ENCODE results near the gene WNT2.
"Not testable (repeated sequence)": the region's sequence is repeated elsewhere in the genome, so short reads cannot be mapped to it uniquely, and the experiment has no call there.

Gene WNT2

DNA sequence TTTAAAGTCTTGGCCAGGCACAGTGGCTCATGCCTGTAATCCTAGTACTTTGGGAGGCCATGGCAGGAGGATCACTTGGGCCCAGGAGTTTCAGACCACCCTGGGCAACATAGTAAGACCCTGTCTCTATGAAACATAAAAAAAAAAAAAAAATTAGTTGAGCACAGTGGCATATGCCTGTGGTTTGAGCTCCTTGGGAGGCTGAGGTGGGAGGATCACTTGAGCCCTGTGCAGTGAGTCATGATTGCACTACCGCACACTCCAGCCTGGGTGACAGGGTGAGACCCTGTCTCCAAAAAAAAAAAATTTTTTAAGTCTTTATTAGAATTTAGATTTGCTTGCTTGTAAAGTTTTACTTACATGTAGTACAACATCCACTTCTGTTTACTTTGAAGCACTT lies 14.0 kb downstream of the WNT2 start:
- no peak for DNase-seq (ENCODE audit: low read depth in 2 of 2)

DNA sequence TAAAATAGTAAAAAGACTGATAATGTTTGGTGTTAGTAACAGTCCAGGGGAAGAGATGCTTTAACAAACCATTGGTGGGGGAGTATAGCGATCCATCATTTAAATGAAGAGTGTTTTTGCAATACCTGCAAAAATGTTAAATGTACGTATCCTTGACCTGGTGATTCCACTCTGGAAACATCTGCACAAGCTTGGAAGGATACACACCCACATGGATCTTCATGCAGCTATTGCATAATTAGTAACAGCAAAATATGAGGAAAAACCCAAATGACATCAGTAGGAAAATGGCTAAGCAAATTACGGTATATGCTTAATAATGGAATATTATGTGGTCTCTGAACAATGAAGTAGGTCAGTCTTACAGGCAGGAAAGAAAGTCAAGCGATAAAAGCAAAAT lies 20.5 kb downstream of the WNT2 start:
- DNase-seq (ENCODE audit: low read depth in 2 of 2), result no peak

DNA sequence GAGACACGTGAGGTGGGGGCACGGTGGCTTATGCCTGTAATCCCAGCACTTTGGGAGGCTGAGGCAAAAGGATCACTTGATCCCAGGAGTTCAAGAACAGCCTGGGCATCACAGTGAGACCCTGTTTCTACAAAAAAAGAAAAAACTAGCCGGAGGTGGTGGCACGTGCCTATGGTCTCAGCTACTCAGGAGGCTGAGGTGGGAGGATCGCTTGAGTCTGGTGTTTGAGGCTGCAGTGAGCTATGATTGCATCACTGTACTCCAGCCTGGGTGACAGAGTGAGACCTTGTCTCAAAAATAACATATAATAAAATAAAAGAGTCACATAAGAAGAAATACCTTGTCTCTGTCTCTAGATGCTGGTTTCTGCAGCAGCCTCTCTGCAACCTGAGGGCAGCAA lies 22.4 kb downstream of the WNT2 start:
- DNase-seq (ENCODE audit: low read depth in 2 of 2), result not testable (repeated sequence)

DNA sequence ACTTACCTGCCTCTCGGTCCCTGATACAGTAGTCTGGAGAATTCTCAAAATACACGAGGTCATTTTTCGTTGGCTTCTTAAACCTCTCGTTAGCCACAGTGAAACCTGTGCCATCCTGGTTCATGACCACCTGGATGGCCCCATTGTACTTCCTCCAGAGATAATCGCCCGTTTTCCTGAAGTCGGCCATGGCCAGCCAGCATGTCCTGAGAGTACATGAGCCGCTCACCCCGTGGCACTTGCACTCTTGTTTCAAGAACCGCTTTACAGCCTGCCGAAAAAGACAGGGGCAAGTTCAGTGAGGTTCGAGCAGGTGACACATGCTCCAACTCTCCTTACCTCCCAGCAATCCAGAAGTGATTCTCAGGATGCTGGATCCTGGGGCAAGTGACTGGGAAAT lies 25.3 kb downstream of the WNT2 start:
- no peak for DNase-seq (ENCODE audit: low read depth in 2 of 2)

DNA sequence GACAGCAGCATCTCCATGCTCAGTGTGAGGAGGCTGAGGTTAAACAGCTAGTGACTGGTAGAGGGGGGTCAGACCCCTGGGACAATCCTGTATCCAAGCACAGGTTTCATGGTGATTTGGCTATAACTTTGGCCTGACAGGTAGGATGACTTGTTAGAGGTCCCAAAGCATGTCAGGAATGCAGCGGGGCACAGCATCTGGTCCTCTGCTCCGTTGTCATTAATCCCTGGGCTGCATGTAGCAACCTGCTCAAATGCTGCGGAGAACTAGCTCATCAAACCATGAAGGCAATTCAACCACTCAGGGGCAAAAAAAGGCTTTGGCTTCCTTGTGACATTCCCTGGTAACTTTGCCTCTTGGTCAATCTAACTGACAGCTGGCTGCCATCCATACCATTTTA lies 26.8 kb downstream of the WNT2 start:
- DNase-seq (ENCODE audit: low read depth in 2 of 2), result no peak

DNA sequence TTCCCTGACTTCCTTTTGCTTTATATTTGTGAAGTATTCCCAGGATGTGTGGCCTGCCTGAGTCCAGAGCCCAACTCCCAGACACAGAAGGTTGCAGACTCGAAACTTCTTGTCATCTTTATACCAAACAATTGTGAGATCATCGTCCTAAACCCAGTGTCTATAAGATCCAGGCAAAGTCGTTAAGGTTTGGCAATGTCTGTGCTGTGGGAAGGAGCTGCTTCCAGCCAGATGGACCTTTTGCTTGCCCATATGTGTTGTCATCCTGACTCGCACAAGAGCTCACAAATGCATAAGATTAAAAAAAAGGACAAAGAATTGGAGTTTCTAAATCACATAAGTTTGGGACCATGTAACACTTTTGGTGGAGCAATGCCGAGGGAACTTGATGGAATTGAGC lies 37.0 kb downstream of the WNT2 start:
- no peak for DNase-seq (ENCODE audit: low read depth in 2 of 2)

DNA sequence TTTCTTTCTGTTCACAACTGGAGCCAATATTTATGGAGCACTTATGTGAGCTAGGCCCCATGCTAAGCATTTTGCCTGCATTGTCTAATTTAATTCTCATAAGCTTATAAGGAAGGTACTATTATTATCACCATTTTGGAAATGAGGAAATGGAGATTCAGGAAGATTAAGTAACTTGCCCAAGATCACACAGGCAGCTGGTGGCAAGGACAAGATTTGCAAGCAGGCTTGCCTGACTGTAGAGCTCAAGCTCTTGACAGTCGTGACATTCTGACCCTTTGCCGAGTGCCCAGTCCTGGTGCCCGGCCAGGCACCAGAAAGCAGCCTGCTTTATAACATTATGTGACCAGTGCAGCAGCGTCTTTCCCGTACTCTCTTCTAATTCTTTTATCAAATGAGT lies 38.2 kb downstream of the WNT2 start:
- DNase-seq (ENCODE audit: low read depth in 2 of 2), result no peak

DNA sequence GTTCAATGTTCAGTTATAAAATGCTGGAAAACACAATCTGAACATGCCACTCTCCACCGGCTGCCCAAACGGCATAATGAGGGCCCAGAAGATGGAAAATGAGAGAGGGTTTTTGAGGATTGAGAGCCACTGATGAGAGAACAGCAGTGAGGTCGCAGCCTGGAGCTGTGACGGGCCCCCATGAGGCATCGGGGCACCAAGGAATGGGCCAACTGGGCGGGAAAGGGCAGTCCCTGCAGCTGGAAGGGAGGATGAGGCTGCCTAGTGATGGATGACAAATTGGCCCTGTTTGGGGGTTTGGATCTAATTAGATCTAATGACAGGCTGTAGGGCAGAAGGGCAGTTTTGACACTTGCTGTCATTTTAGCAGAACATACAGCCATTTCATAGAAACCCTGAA lies 39.1 kb downstream of the WNT2 start:
- no peak for DNase-seq (ENCODE audit: low read depth in 2 of 2)

DNA sequence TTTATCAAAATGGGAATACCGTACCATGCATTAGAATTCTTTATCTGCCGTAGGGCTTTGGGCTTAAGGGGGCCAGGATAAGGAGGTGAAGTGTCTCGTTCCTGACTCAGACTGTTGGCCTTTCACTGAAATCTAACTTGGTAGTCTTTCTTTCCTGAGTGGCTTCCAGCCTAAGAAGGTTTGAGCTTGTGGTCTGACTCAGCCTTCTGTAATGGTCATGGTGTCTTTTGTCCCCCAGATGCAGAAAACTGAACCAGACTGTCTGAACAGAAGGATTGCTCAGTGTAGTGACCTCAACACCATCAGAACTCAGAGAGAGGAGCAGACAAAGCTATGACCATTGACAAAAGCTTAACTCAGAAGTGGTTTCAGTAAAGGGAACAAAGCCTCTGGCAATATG lies 39.5 kb downstream of the WNT2 start:
- DNase-seq (ENCODE audit: low read depth in 2 of 2), result no peak

DNA sequence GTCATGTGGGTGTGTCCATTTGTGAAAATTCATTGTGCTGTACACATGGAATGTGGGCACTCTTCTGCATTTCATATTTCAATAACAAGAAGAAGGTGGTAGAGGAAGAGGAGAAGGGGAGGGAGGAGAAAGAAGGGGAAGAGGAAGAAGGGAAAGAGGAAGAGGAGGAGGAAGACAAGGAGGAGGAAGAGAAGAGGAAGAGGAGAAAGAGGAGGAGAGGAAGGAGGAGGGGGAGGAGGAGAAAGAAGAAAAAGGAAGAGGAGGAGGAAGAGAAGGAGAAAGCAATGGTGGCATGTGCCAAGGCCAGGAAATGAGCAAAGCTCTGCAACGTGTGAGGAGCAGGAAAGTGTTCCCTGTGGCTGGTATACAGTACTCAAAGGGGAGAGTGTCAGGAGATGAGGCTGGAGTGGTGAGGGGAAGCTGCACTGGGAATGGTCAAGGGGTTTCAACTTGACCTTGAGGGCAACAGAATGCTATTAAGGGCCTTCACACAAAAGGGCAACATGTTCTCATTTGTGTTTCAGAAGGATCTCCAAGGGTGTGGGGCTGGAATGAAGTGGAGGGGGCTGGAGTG lies 40.5 kb downstream of the WNT2 start:
- DNase-seq (ENCODE audit: low read depth in 2 of 2), result no peak

DNA sequence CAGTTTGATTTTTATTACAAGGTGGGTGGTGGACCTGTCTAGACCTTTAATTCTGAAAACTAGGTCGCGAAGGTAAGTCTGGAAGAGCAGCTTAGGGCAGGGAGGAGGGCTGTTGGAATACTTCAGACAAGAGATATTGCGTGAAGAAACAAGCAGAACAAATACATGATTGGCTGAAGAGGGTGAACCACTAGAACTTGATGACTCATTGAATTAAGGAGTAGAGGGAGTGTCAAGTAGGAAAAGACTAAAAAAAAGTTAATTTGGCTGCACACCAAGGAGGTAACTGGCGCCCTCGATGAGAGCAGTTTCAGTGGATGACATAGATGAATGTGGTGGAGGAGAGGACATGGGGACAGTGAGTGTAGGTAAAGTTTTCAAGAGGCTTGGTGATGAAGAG lies 41.3 kb downstream of the WNT2 start:
- no peak for DNase-seq (ENCODE audit: low read depth in 2 of 2)

DNA sequence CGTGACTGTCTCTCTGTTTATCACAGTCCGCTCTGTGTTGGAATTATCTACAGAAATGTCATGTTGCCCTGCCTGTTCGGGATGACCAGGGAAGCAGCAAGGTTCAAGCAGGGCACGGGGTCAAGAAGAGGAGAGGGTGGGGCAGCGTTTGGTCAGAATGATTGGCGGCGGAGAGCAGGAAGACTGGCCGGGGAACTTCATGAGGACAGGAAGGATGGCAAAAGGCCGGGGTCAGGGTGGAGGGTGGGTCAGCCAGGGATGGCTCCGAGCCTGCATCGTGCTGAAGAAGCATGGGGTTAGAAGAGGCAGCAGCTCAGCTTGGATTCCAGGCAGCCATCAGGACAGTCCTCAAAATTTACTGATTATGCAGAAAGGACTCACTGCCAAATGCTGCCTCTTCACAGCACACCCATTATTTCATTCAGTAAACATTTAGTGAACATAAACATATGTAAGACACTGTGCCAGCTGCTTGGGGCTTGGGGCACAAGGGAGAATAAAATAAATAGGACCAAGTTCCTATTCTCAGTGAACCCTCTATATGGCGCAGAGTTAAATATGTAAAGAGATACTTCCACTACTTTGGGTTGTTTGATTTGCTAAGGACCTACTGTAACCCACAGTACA lies 42.8 kb downstream of the WNT2 start:
- DNase-seq (ENCODE audit: low read depth in 2 of 2), result no peak

DNA sequence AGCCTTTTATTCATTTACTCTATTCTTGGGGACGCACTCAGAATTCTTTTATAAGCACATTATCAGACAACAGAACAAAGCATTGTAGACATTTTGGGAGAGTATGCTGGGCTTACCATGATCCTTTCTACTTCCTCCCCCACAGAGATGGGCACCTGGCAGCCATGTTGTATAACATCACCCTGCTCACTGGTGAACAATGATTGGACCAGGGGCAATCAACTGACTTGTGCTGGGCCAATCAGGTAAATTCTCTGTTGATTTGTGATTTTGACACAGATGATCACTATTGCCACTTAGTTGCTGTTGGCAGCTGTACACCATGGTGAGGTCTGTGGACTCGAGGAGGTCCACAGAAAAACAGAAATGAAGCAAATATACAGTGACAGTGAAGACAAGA lies 43.7 kb downstream of the WNT2 start:
- DNase-seq (ENCODE audit: low read depth in 2 of 2), result no peak

DNA sequence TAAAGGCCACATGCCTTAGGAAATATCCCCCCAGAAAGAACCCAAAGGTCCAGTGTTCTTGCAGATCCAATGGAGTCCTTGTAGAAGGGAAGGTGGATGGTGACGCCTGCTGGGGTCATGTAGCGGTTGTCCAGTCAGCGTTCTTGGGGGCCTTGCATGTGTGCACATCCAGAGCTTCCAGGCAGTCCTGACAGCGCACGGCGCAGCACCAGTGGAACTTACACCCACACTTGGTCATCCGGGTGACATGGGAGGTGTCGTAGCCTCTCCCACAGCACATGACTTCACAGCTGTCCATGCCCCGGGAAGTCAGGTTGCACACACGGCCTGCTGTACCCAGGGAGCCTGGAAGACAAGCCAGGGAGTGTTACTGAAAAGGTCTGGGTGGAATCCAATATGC lies 44.8 kb downstream of the WNT2 start:
- no peak for DNase-seq (ENCODE audit: low read depth in 2 of 2)

DNA sequence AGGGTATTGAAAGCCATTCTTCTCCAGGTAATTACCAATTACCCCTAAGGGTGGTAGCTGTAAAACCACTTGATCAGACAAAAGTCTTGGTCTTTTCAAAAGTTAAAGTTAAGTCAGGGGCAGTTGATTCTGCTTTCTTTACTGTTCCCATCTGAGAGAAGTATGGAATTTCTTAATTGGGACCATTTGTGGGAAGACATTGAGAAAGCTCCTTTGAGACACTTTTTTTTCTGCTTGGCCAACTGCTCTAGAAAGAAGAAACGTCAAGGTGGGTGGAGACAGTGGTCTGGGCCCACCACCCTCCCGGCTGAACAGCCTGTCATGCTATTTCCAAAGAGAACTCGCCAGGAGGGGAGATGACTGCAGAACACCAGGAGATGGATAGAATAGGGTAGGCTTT lies 45.3 kb downstream of the WNT2 start:
- DNase-seq (ENCODE audit: low read depth in 2 of 2), result no peak

DNA sequence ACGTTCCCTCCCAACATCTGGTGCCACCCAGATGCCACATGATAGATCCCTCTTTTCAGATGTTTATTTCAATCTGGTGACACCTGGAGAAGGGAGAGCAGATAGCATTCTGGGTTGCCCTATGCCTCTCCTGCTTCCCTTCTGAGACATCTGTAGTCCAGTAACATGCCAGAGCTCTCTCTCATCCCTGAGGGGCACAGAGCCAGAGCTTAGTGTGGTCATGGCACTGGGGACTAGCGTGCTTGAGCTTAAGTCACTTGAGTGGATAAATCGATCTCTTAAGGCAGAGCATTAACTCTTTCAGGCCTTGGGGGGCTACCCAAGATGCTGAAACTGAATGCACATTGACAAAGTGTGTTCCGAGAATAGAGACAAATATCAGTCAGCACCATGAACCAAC lies 47.9 kb downstream of the WNT2 start:
- no peak for DNase-seq (ENCODE audit: low read depth in 2 of 2)

DNA sequence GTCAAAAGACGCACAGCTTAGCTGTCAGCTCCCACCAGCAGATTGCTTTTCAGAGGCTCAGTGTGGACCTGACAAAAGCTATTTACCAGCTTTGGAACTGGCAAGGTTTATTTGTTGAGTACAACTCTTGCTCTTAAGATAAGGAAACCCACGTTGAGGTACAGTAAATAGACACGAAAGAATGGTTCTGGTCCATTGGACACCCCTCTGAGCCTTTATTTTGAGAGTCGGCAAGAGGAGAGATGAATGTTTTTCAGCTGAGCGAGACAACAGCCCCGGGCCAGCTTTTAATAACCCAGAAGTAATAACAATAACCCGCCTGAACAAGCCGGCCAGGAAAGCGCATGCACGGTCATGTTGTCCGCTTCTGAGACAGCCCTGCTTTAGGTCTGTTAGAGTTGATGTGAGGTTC lies 49.0 kb downstream of the WNT2 start:
- no peak for DNase-seq (ENCODE audit: low read depth in 2 of 2)

DNA sequence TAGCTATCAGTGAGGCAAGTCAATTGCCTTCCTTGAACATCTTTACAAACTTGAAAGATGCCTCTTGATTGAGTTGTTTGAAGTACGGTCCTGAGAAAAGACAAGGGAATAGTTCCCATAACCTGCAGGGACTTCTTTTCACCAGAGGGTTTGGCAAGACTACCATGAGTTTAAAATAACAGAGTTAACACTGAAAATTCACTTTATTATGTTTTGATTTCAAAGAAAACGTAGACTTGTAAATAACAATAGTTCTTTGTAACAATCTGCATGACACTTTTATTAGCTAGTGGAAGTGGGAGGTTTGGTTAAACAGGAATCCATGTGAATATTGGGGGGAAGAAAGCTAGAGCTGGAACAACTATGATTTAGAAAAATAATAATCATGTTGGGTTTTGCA lies 49.5 kb downstream of the WNT2 start:
- DNase-seq (ENCODE audit: low read depth in 2 of 2), result no peak

DNA sequence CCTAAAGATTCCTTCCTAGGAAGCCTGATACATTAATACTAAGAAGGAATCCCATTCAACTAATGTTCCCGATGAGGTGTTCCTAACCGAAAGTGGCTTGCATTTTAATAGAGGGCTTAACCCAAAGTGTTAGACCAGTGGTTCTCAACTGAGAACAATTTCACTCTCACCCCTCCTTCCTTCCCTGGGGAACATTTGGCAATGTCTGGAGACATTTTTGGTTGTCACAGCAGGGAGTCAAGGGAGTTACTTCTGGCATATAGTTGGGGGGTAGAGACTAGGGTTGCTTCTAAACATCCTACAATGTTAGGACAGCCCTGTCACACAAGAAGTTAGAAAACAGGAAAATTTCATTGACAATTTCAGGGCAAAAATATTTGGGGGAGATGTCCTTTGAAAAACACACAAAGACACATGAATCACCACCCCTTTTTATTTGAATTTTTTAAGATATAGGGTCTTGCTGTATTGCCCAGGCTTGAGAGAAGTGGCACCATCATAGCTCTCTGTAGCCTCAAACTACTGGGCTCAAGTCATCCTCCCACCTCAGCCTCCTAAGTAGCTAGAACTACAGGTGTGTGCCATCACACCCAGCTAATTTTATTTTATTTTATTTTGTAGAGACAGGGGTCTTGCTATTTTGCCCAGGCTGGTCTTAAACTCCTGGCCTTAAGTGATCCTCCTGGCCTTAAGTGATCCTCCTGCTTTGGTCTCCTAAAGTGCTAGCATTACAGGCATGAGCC lies 50.7 kb downstream of the WNT2 start:
- DNase-seq (ENCODE audit: low read depth in 2 of 2), result no peak

DNA sequence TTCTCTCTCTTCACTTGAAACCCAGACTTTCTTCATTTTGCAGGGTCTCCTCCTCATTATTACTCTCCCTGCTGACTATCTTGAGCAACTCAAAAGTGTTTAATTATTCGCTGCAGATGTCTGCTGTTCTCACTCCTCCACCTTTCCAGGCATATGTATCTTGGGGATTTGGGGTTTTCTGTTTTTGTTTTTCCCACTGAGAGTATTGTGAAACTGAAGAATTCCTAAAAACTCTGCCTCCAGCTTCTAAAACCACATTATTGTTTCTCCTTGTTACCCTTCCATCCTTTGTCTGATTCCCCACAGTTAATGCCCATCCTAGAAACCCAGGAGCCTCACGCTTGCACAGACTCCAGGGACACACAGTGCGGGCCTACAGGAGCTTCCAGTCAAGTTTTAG lies 51.3 kb downstream of the WNT2 start:
- DNase-seq (ENCODE audit: low read depth in 2 of 2), result no peak

DNA sequence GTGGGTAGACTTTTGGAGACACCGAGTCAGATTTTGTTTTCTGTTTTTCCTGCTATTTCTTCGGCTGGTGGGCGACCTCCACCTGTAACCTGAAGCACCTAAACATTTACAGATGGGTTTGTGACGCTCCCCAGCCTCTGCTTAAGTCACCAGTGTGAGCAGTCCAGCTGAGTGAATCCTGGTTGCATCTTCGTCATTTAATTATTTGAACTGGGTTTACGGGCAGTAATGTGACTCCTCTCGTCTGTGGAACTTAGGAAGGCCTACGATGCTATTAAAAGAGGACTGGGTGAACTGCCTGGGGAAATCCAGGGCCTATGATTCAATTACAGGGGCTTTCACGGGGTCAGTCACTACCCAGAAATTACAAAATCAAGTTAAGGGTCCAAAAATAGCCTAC lies 52.5 kb downstream of the WNT2 start:
- DNase-seq (ENCODE audit: low read depth in 2 of 2), result no peak

DNA sequence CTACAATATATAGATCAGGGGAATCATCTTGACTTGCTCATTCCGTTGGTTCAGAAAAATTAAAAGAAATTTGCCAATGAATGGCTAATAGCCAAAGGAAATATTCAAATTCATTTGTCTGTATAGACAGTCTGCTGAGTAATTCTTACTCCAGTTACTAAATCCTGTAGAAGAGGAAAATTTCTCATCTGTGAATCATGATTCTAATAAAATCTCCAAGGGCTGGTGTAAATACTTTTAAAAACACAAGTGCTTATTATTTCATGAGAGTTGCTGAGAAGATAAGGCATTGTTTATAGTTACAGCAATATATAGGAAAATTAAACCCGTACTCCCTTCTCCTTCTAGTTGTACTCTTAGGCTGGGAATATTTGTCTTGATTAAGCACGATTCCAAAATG lies 53.0 kb downstream of the WNT2 start:
- DNase-seq (ENCODE audit: low read depth in 2 of 2), result no peak

DNA sequence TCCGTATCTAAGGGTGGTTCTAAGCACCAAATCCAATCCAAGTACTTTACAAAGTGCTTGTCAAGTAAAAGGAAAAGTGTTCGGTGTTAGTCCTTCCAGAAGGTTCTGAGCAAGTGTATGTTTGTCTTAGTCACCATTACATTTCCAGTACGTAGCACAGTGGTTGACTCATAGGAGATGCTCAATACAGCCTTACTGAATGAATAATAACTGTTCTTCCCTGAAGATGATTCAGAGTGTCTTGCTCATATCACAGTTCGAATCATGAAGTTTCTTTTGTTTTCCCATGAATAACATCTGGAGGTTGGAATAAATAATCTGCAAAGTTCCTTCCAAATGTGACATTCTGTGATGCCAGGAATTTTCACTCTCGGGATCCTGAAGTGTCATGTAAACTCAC lies 53.4 kb downstream of the WNT2 start:
- no peak for DNase-seq (ENCODE audit: low read depth in 2 of 2)

DNA sequence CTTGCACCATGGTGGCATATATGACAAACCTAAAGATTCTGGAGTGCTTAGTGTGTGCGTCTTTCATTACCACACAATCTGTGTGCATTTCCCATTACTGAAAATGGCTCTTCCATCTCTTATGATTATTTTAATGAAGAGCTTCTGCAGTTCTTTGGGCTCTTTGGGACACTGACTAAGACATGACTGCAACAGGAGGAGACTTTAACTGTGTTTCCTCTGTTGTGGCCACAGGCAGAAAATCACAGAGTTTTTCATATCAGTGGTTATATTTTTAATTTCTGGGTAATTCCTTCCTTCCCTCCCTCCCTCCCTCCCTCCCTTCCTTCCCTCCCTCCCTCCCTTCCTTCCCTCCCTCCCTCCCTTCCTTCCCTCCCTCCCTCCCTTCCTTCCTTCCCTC lies 58.1 kb downstream of the WNT2 start:
- DNase-seq (ENCODE audit: low read depth in 2 of 2), result no peak

Measured in stimulated activated CD4-positive, alpha-beta T cell treated with anti-CD3 and anti-CD28 coated beads, Interleukin-1b, Interleukin-23, amount 100 ng/mL, for 1 hour (primary cell).